SIG-M5 treated with dmso at 0.1 percent for 504 hours (cell line): Measurements from ENCODE around the gene RPS26.
"Not testable (repeated sequence)": the region's sequence is repeated elsewhere in the genome, so short reads cannot be mapped to it uniquely, and the experiment has no call there.

ENCODE experiments used
- DNase-seq: peaks from one replicate; lab custom pipeline; 2025; ENCODE audit not compliant: unreplicated experiment; lab: John Stamatoyannopoulos, UW

The RPS26 gene

GRCh38 chr12:56074396-56074795 is 32.7 kb downstream of the RPS26 start:
- no peak for DNase-seq

- DNase-seq, result not testable (repeated sequence)
Observed at GRCh38 chr12:56077966-56078365, 36.2 kb downstream of the RPS26 start.

GRCh38 chr12:56078427-56078826 is 36.7 kb downstream of the RPS26 start:
- DNase-seq, result no peak

- peak; percentile 54 for DNase-seq
Observed at GRCh38 chr12:56078931-56079722, 37.4 kb downstream of the RPS26 start.

GRCh38 chr12:56079723-56080555 is 38.2 kb downstream of the RPS26 start, which contains the start of gene ERBB3:
Gene ERBB3 (plus strand): TSS chr12:56080165. CDS start chr12:56080301, 136 bp downstream.
- DNase-seq, result peak; percentile 86

GRCh38 chr12:56080556-56081138 is 38.9 kb downstream of the RPS26 start:
- DNase-seq, result no peak

GRCh38 chr12:56081393-56082347 is 40.0 kb downstream of the RPS26 start:
- no peak for DNase-seq

GRCh38 chr12:56082382-56082781 is 40.7 kb downstream of the RPS26 start:
- DNase-seq, result no peak

- DNase-seq, result no peak
Observed at GRCh38 chr12:56082967-56083366, 41.2 kb downstream of the RPS26 start.

- peak; percentile 50 for DNase-seq
Observed at GRCh38 chr12:56084958-56085543, 43.3 kb downstream of the RPS26 start.

- peak; percentile 31 for DNase-seq
Observed at GRCh38 chr12:56086096-56086495, 44.4 kb downstream of the RPS26 start.

- DNase-seq, result no peak
Observed at GRCh38 chr12:56086608-56087007, 44.9 kb downstream of the RPS26 start.

GRCh38 chr12:56087220-56087619 is 45.5 kb downstream of the RPS26 start:
- no peak for DNase-seq
